GM21737 (cell line): ENCODE data around the gene PTPN3.

ENCODE experiments used
- ATAC-seq: cut with Tn5 transposase; IDR thresholded peaks from one replicate; pipeline ENCODE4 v1.9.1; 2021; ENCODE audit warnings: mild to moderate bottlenecking, moderate library complexity; ENCODE audit not compliant: unreplicated experiment

Gene PTPN3

DNA sequence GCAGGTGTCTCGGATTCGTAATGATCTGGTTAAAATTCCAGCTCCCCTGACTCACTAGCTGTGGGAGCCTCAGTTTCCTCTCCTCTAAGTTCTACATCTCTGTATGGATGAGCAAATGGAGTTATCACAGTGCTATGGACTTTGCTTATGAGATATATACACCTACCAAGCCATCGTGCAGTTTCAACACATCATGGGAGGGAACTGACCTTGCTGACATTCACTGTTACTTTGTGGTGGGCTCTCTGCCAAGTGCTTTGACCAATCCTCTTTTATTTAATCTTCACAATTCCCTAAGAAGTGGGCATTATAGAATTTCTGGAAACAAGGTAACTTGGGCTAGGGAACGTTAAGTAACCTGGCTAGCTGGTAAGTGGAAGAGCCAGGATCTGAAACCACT lies 70.2 kb downstream of the PTPN3 start:
- ATAC-seq: no peak

DNA sequence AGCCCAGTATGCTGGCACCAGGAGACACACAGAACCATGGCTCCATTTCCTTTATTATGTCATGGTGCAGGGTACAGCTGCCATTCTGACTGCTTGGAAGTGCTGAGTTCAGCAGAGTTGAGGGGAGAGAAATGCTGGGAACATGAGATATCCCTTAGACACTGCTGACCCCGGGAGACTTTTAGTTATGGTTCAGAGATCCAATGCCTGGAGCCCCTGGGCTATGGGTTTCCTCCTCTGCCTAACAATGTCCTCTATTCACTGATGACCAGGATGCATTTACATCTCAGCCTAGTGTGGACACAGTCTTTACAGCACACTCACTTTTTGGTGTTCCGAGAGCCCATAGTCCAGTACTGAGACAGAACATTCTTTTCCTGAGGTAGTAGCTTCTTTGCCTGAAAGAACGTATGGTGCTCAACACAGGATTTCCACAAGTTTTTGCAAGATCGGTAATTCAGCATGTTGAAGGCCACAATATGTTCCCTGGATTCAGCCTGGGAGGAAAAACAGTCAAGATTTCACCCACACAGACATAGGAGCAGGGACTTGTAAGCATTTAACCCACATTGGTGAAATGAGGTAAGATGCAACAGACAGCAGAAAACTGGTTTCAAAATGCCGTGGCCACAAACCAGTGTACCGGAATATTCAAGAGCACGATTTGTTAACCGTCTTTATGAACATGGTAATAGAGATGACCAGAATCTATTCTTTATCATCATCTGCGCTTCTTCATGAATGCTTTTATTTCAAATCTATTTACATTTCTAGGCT lies 71.3 kb downstream of the PTPN3 start:
- no peak for ATAC-seq

DNA sequence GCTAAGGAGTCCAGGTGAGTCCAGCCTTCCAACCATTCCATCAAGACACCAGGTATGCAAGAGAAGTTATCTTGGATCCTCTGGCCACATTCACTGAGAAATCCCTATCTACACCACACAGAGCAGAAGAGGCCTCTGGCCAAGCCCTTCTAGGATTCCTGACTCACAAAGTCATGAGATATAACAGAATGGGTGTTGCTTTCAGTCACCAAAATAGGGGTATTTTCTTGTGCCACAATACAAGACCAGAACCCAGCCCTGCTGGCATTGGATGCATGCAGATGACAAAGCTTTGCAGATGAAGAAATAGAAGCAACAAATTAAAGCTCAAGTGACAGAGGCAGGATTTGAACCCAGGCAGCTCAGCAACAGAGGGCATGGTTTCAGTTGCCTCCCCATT lies 73.5 kb downstream of the PTPN3 start:
- ATAC-seq: no peak

DNA sequence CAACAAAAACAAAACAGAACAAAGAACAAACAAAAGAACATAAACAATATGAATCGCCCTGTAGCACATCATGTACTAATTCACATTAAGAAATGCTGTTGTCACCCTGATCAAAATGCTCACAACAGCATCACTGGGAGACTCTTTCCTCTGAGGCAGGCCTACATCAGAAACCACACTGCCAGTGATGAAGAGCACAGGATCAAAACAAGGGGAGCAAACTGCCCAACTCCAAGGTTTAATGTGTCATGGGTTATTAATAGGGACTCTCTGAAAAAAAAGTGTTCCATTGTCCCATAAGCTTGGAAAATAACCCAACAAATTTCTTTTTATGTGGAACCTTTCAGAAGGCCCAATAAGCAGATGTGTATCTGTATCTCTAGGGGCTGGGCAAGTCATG lies 74.2 kb downstream of the PTPN3 start:
- no peak for ATAC-seq

DNA sequence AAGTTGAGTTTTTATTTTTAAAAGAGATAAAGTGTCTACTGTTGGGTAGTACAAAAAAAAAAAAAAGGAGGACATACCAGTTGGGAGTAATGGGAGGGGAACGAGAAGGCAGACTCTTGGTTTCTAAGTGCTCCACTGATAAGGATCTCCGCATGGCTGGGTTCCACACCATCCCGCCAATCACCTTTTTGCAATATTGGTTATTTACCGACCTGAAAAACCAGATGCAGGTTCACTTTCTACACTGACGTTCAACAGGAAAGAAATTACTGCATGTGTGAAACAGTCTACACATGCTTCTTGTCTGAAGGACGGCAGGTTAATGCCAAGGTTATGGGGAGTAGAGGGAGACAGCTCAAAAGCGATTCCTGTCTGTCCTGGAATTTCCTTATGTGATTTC lies 75.5 kb downstream of the PTPN3 start:
- peak; percentile 73 for ATAC-seq

DNA sequence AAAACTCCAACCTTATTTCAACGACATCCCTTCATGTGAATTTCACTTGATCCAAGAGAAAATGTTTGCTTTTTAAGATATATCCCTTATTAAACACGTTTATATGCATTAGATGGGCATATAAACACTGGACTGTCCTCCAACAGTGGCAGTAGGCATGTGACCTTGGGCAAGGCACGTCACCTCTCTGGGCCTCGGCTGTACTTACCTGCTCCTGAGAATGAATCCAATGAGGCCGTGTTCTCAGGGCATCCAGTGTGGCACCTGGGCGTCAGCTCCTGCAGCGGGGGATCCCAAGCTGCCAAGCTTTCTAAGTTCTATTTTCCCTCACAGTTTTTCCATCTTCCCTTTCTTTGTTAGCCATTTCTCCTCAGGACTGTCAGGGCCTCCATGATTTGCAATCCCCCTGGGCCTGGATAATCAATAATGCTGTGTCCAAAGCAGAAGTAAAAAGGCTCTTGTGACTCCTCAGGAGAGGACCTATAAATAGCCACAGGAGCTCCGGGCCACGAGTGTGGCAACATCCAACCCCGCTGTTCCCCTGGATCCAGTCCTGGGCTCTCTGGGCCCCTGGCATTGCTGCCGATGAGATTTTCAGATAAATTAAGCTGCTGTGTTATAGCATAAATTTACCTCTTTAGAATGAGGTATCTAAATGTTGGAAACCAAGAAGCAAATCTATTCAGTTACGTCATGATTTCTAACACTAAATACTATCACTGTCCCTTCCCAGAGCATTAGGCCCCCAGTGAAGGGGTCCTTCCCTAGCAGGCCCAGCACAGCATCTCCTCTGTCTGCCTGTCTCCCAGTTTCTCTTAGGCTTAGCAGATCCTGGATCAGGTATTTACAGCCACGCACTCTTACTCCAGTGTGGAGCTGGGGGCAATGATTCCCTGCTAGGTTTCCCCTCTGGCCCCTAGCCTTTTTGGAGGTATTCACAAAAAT lies 76.8 kb downstream of the PTPN3 start:
- ATAC-seq: no peak

DNA sequence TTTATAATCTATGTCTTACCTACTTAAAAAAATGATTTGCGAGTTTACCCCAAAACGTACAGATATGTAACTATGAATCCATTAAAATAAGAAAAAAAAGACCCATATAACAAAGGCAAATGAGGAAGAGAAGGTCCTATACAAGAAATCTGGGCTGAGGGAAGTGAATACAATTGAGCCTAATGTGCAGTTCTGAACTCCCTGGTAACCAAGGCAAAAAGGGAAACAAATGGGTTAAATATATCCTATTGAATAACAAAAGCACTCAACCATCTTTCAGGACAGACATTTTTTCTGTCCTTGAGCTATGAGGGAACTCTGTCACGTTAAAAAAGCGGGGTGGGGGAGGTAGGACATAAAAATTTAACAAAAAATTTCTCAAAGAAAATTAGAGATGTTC lies 78.6 kb downstream of the PTPN3 start:
- no peak for ATAC-seq

DNA sequence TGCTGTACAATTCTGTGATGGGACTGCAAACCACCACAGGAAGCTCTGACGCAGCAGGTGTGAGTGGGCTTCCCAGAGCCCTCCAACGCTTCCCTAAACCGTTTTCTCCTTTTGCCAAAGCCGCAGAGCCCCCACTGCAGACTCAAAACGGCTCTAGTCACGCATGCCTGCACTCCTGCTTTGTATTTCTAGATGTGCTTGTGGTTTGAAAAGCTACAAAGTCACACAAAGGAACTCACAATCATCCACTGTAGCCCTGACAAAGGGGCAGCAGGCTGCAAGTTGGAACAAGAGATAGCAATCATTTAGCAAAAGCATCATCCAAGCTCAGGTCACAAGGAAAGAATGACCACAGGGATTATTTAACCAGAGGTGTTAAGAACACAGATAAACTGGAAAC lies 79.3 kb downstream of the PTPN3 start:
- ATAC-seq: peak; percentile 28

DNA sequence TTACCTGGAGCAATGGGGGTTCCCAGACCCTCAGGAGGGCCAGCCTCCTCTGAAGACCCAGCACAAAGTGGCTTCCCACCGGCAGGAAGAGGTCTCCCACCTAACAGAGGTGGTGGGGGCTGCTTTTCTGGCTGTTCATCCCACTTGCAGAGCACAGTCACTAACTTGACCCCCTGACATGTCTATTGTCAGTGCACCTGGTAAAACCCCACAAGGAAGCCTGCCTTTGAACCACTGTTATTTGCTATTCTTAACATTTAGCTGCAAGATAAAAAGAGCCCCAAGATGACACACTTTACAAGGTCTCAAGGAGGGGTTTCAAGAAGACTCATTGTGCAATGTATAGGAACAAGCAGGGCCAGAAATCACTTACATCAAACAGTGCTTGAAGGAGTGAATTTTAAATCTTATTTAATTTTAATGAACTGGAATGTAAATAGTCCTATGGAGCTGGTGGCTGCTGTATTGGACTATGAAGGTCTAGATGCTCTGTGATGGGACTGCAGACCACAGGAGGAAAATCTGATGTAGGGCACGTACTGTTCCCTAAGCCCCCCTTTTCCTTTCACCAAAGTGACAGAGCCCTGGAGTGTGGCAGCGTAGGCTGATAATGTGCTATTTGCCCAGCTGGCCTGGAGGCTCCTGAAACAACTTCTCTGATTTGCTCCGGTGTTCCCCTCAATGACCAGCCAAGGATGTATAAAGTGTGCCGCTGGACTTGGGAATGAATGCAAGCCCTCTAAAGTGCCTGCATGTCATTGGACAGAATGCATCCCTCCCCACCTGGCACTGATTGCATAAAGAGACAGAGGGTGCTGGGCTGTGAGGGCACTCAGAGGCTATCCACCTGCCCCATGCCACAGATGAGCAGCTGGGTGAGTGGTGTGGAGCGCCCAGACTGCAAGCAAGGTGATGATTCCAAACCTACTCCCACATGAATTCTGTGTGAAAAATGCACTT lies 80.2 kb downstream of the PTPN3 start:
- ATAC-seq: no peak

DNA sequence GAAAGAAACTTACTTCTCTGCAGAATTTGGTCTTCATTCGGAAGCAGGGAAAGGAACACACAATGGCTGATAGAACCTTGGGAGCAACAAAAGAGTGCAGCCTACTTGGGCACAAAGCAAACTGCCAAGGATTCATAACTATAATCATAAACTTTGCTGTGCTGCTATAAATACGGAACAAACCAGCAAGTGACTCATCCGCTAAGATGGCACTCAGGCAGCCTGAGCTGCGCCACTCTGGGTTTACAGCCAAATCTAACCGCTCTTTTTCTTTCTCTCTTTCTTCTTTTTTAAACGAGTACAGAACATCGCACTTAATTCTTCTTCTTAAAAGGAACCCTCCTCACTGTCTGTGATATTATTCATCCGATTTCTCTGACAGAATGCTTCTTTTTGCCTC lies 81.1 kb downstream of the PTPN3 start:
- no peak for ATAC-seq

DNA sequence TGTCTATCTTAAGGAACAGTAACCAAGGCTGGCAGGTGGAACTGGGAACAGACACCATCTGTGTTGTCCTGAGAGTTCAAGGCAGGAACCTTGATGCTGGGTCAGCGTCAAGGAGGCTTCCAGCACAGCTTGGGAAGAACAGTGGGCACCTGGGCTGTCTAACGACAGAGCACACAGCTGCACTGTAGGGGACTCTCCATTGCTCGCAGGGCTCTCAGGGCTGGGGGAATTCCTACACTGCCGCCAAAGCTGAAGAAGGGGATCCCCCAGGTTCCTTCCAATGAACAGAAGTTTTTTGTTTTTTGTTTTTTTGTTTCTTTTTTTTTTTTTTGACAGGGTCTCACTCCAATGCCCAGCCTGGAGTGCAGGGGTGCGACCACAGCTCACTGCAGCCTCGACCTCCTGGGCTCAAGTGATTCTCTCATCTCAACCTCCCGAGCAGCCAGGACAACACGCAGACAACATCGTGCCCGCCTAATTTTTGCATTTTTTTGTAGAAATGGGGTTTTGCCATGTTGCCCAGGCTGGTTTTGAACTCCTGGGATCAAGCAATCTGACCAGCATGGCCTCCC lies 81.9 kb downstream of the PTPN3 start:
- peak; percentile 58 for ATAC-seq

DNA sequence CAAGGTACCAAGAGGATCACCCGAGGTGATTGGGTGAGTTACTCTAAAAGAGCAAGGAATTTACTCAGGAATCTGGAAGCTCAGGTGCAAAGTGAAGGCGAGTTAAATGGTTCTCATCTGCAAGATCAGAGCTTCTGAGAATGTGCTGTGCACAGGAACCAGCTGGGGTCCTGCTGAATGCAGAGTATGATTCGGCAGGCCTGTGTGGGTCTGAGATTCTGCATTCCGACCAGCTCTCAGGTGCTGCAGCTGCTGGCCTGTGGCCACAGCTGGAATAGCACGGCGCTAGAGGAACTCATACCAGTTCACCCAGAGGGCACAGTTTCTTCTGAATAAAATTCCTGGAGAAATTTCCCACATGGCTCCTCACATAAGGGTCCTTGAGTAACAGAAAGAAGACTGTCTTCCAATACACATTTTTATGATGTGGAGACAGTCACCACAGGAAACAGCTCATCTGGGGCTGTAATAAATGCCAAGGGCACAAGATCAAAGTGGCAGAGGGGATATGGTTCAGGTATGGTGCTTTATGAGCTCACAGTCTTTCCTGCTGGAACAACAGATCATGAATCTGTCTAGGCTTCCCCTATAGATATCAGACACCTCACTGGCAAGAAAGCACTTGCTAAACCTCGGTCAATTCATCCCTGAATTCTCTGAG lies 83.9 kb downstream of the PTPN3 start:
- no peak for ATAC-seq

DNA sequence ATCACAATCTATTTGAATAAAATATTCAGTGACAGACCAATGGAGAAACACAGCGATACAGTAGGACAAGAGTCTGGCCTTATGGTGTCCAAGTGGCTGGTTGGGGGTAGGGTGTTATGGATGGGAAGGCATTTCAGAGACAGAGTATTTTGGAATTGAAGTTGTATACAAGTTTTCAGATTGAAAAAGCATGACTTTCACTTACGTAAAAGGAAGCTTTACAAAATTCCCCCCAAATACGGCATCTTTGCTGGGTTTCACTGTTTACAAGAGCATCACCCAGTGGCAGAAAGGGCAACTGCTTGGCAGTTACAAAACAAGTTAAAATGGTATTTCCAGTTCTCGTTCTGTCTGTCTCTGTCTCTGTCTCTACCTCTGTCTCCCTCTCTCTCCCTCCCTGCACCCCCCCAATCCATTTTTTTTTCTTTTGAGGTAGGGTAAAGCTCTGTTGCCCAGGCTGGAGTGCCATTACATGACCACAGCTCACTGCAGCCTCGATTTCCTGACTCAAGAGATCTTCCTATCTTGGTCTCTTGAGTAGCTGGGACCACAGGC lies 86.2 kb downstream of the PTPN3 start:
- peak; percentile 36 for ATAC-seq

DNA sequence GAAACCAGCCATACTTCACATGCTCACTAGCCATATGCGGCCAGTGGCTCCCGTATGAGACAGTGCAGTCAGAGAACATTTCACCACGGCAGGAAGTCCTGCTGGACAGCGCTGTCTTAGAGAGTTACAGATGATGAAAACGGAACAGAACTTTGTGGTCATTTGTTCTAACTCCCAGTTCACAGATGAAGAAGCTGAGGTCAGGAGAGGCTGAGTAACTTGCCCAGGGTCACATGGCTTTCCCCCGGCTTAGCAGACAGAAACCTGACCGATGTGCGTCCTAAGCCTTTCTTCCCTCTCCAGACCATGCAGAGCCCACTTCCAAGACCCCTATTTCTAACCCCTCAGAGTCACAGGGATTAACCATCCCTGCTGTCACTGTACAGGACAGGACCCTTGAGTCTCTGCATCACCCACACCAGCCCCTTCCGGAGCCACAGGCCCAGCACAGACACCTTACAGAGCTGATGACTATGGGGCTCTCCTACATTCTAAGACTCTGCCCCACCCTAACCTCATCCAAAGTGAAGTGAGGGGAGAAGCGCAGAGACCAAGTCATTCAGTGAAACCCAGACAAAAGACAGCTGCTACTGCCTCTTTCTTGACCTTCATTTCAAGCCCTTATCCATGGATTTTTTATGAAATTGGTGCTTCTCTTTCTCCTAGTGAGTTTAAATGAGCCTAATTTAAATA lies 86.9 kb downstream of the PTPN3 start:
- peak; percentile 51 for ATAC-seq

DNA sequence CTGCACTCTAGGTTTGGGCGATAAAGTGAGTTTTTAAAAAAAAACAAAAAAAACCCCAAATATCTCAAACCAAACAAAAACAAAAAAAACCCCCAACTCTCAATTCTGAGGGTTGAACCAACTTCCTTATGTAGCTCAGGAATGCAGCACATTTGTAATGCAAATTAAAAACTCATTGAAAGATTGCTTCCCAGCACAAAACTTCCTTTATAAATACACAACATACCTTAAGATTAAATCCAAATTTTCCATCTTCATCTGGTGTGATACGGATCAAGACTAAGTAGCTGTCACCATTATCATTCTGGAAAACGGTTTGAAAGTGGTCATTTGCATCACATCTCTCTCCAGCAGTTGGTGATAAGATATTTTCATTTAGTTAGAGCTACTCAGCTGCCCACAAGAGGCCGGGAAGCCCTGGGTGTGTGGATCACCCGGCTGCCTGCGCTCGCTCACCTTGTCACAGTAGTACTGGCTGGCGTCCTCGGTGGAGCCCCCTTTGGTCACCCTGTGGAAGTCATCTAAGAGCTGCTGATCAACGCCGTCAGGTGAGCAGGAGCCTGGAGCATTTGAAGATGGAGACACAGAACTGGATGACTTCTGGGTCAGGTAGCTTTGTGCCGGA lies 88.2 kb downstream of the PTPN3 start:
- no peak for ATAC-seq

DNA sequence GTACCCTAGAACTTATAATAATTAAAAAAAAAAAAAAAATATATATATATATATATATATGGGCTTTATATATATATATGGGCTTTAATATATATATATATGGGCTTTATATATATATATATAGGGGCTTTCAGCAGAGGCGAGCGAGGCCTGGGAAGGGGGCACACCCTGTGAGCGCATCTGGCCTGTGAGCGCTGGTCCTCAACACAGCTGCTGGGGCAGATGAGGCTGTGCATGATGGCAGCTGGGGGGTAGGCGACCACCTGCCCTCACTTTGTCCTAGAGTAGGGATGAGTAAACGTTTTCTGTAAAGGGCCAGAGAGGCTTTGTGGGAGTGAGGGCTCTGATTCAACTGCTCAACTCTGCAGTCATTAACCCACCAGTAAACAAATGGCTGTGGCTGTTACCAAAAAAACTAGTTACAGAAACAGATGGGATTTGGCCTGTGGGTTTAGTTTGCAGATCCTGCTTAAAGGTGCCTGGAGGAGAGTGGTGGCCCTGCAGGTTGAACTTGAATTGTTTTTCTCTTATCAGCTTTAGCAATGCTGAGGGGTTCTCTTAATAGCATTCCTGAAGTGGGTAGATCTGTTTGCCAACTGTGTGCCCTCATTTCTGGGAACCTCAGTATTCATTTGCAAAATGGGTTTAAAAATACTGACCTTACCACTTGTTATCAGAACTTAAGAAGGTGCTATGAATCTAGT lies 89.2 kb downstream of the PTPN3 start:
- ATAC-seq: no peak

DNA sequence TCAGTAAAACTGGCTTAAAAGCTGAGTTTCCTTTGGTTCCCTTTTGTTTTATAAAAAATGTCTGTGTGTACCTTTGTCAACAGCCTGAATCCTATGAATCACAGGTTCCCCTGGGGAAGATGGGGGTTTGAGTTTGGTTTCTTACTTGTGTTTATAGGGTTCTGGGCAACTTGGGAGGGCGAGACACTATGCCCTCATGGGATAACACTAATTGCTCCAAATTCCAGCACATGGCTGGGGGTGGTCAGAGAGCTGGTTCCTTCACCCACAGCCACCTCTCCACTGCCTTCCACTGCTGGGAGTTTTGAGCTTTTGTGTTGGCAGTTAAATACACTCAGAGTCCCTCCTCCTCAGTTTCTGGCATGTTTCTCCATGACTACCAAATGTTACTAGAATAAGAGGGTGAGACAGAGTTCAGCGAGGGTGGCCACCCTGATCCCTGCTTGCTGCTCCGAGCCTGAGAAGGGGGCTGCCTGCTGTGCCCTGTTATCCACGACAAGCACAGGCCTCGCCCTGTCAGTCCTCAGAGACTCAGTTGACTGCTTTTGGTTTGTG lies 94.3 kb downstream of the PTPN3 start:
- no peak for ATAC-seq

DNA sequence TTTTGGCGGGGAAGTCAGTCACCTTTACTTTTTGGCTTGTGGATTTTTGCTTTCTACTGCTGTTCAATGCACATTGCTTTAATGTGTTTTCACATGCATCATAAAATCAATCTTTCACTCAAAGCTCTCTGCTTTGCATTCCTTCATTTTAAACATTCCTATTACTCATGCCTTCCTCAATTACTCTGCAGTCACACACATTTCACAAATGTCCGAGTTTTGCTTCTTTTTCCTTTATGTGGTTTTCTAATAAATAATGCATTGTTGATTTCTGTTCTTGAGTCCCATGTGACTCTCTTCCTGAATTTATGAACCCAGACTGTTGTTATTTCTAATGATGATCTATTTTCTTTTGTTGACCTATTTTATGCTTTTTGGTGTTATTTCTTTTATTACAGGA lies 95.0 kb downstream of the PTPN3 start:
- ATAC-seq: no peak
